ENCODE results near the gene GDE1.

- TF ChIP-seq CTCF (IDR thresholded peaks at IDR 0.05; ENCODE audit: poor library complexity) (no peak), EZH2 (IDR thresholded peaks at IDR 0.05; ENCODE audit: borderline replicate concordance) (no peak)
Measured at GRCh38 chr16:19499481-19499880, 22.4 kb downstream of the GDE1 start.
